SU-DHL-6 (cell line): ENCODE data around the gene PPP4R1.

Source experiments
- CTCF ChIP-seq: fragments of 200-600 bp; sonication (generic); IDR thresholded peaks from one replicate; pipeline ENCODE4 v1.5.1; 2017; ENCODE audit warnings: antibody characterized with exemption, mild to moderate bottlenecking, low read length, moderate library complexity; ENCODE audit not compliant: insufficient read depth, poor library complexity, severe bottlenecking
- EZH2phosphoT487 ChIP-seq: fragments of 200-600 bp; sonication (generic), shearing (Covaris generic); conservative IDR thresholded peaks from 2 replicates; pipeline ENCODE4 v1.6.1; 2018; ENCODE audit warnings: mild to moderate bottlenecking, antibody characterized with exemption, low read length, moderate library complexity, mixed read lengths

GRCh38 chr18:9661564-9661963 lies 47.2 kb upstream of the PPP4R1 start:
- TF ChIP-seq CTCF (no peak), EZH2phosphoT487 (no peak)
